CD4-positive, alpha-beta T cell treated with Interleukin-1 beta for 1 hour (primary cell): Measurements from ENCODE around the gene ZNHIT2.
"Not testable (repeated sequence)": the region's sequence is repeated elsewhere in the genome, so short reads cannot be mapped to it uniquely, and the experiment has no call there.

ENCODE experiments used
- DNase-seq, 2 donors: peaks; one replicate each; pipeline ENCODE4 v3.0.0-alpha.2; 2020 to 2022

The ZNHIT2 gene

GRCh38 chr11:65133724-65134123 lies 16.2 kb upstream of the ZNHIT2 start:
- DNase-seq, result no peak

- peak; percentile 55 to 68 for DNase-seq
Measured at GRCh38 chr11:65132988-65133700, 15.6 kb upstream of the ZNHIT2 start.

- peak in 1 of 2 donors; percentile 63 for DNase-seq
Measured at GRCh38 chr11:65132238-65132987, 14.9 kb upstream of the ZNHIT2 start.

- DNase-seq, result no peak
Measured at GRCh38 chr11:65131895-65132237, 14.4 kb upstream of the ZNHIT2 start.

- no peak for DNase-seq
Measured at GRCh38 chr11:65131417-65131776, 13.9 kb upstream of the ZNHIT2 start.

- DNase-seq, result no peak
Measured at GRCh38 chr11:65130631-65131416, 13.3 kb upstream of the ZNHIT2 start.

GRCh38 chr11:65129649-65130441 lies 12.3 kb upstream of the ZNHIT2 start:
- peak in 1 of 2 donors; percentile 43 for DNase-seq

GRCh38 chr11:65128182-65129145 lies 11.0 kb upstream of the ZNHIT2 start:
- DNase-seq, result no peak

GRCh38 chr11:65127473-65128181 lies 10.1 kb upstream of the ZNHIT2 start:
- no peak for DNase-seq

- DNase-seq, result no peak
Measured at GRCh38 chr11:65126624-65127274, 9.2 kb upstream of the ZNHIT2 start.

- DNase-seq, result no peak
Measured at GRCh38 chr11:65125197-65126056, 7.9 kb upstream of the ZNHIT2 start.

- DNase-seq, result no peak
Measured at GRCh38 chr11:65124480-65125196, 7.1 kb upstream of the ZNHIT2 start.

GRCh38 chr11:65121865-65122696 lies 4.6 kb upstream of the ZNHIT2 start, which contains the start of the genes FAU and MRPL49:
TSS of gene FAU (minus strand) at chr11:65122134. CDS start at chr11:65121813, 321 bp downstream.
TSS of gene MRPL49 (plus strand) at chr11:65122321. CDS start at chr11:65122347, 26 bp downstream.
- DNase-seq, result peak; percentile 99

GRCh38 chr11:65121447-65121864 lies 4.0 kb upstream of the ZNHIT2 start:
- peak; percentile 49 for DNase-seq

- no peak for DNase-seq
Measured at GRCh38 chr11:65120831-65121230, 3.3 kb upstream of the ZNHIT2 start.

- DNase-seq, result no peak
Measured at GRCh38 chr11:65119670-65119995, 2.1 kb upstream of the ZNHIT2 start.

- not testable (repeated sequence) for DNase-seq
Measured at GRCh38 chr11:65118891-65119669, 1.6 kb upstream of the ZNHIT2 start.
